ENCODE data around the gene LRRC7. TPM values are rescaled to one million over a fixed set of nuclear protein-coding genes. Genes with fewer than 3 reads are reported as not detected.
A peak's percentile ranks its signal among the peaks of the same experiment; 100 is the strongest.
"Not testable (repeated sequence)": the region's sequence is repeated elsewhere in the genome, so short reads cannot be mapped to it uniquely, and the experiment has no call there.

LRRC7 gene
- total RNA-seq, 1 experiment from 2014 or later, result not detected

GRCh38 chr1:70039485-70039884 is 471.8 kb downstream of the LRRC7 start:
- in situ Hi-C loops (cut with HindIII; ENCODE audit: low pct_unique_long_range_greater_than_20kb, low sequenced_read_pairs), result no loop called here
- DNase-seq (ENCODE audit: low read depth), result no peak

GRCh38 chr1:70041317-70042045 is 473.8 kb downstream of the LRRC7 start:
- in situ Hi-C loops (cut with HindIII; ENCODE audit: low pct_unique_long_range_greater_than_20kb, low sequenced_read_pairs), result no loop called here
- DNase-seq (ENCODE audit: low read depth), result no peak

- no peak for DNase-seq (ENCODE audit: low read depth)
- in situ Hi-C loops (cut with HindIII; ENCODE audit: low pct_unique_long_range_greater_than_20kb, low sequenced_read_pairs), result no loop called here
Observed at GRCh38 chr1:70042090-70042731, 474.5 kb downstream of the LRRC7 start.

- DNase-seq (ENCODE audit: low read depth), result peak; percentile 37
Observed at GRCh38 chr1:70043804-70044203, 476.1 kb downstream of the LRRC7 start.

GRCh38 chr1:70044832-70045231 is 477.1 kb downstream of the LRRC7 start:
- DNase-seq (ENCODE audit: low read depth), result peak; percentile 46
- in situ Hi-C loops (cut with HindIII; ENCODE audit: low pct_unique_long_range_greater_than_20kb, low sequenced_read_pairs), result no loop called here

More at GRCh38 chr1:70043804-70044203, 476.1 kb downstream of the LRRC7 start:
- in situ Hi-C loops (cut with HindIII; ENCODE audit: low pct_unique_long_range_greater_than_20kb, low sequenced_read_pairs), result no loop called here

- DNase-seq (ENCODE audit: low read depth); in situ Hi-C loops (cut with HindIII; ENCODE audit: low pct_unique_long_range_greater_than_20kb, low sequenced_read_pairs): not testable (repeated sequence)
Observed at GRCh38 chr1:70045581-70045980, 477.9 kb downstream of the LRRC7 start.

- in situ Hi-C loops (cut with HindIII; ENCODE audit: low pct_unique_long_range_greater_than_20kb, low sequenced_read_pairs), result no loop called here
- no peak for DNase-seq (ENCODE audit: low read depth)
Observed at GRCh38 chr1:70048336-70049094, 480.8 kb downstream of the LRRC7 start.

GRCh38 chr1:70051926-70052325 is 484.2 kb downstream of the LRRC7 start:
- DNase-seq (ENCODE audit: low read depth), result no peak
- in situ Hi-C loops (cut with HindIII; ENCODE audit: low pct_unique_long_range_greater_than_20kb, low sequenced_read_pairs), result no loop called here

- in situ Hi-C loops (cut with HindIII; ENCODE audit: low pct_unique_long_range_greater_than_20kb, low sequenced_read_pairs), result no loop called here
- no peak for DNase-seq (ENCODE audit: low read depth)
Observed at GRCh38 chr1:70057500-70057899, 489.8 kb downstream of the LRRC7 start.

GRCh38 chr1:70061231-70061630 is 493.5 kb downstream of the LRRC7 start:
- DNase-seq (ENCODE audit: low read depth), result no peak
- in situ Hi-C loops (cut with HindIII; ENCODE audit: low pct_unique_long_range_greater_than_20kb, low sequenced_read_pairs), result no loop called here

GRCh38 chr1:70063861-70064260 is 496.1 kb downstream of the LRRC7 start:
- in situ Hi-C loops (cut with HindIII; ENCODE audit: low pct_unique_long_range_greater_than_20kb, low sequenced_read_pairs), result no loop called here
- DNase-seq (ENCODE audit: low read depth), result no peak

- in situ Hi-C loops (cut with HindIII; ENCODE audit: low pct_unique_long_range_greater_than_20kb, low sequenced_read_pairs), result no loop called here
- DNase-seq (ENCODE audit: low read depth), result no peak
Observed at GRCh38 chr1:70066711-70067110, 499.0 kb downstream of the LRRC7 start.

GRCh38 chr1:70071601-70072000 is 503.9 kb downstream of the LRRC7 start:
- DNase-seq (ENCODE audit: low read depth), result no peak
- in situ Hi-C loops (cut with HindIII; ENCODE audit: low pct_unique_long_range_greater_than_20kb, low sequenced_read_pairs), result no loop called here

GRCh38 chr1:70072231-70072751 is 504.6 kb downstream of the LRRC7 start:
- in situ Hi-C loops (cut with HindIII; ENCODE audit: low pct_unique_long_range_greater_than_20kb, low sequenced_read_pairs), result no loop called here
- no peak for DNase-seq (ENCODE audit: low read depth)

- DNase-seq (ENCODE audit: low read depth), result no peak
Observed at GRCh38 chr1:70075761-70076160, 508.0 kb downstream of the LRRC7 start.

GRCh38 chr1:70077066-70077465 is 509.3 kb downstream of the LRRC7 start:
- no peak for DNase-seq (ENCODE audit: low read depth)
- in situ Hi-C loops (cut with HindIII; ENCODE audit: low pct_unique_long_range_greater_than_20kb, low sequenced_read_pairs), result no loop called here

More at GRCh38 chr1:70075761-70076160, 508.0 kb downstream of the LRRC7 start:
- in situ Hi-C loops (cut with HindIII; ENCODE audit: low pct_unique_long_range_greater_than_20kb, low sequenced_read_pairs), result no loop called here

GRCh38 chr1:70079546-70079945 is 511.8 kb downstream of the LRRC7 start:
- no peak for DNase-seq (ENCODE audit: low read depth)
- in situ Hi-C loops (cut with HindIII; ENCODE audit: low pct_unique_long_range_greater_than_20kb, low sequenced_read_pairs), result no loop called here

- in situ Hi-C loops (cut with HindIII; ENCODE audit: low pct_unique_long_range_greater_than_20kb, low sequenced_read_pairs), result no loop called here
Observed at GRCh38 chr1:70083519-70083918, 515.8 kb downstream of the LRRC7 start.

More at GRCh38 chr1:70083519-70083918, 515.8 kb downstream of the LRRC7 start:
- DNase-seq (ENCODE audit: low read depth), result no peak
